Left ventricle myocardium inferior (tissue), 1 donor: Measurements from ENCODE around the gene STIMATE. TPM values are rescaled to one million over a fixed set of nuclear protein-coding genes. Genes with fewer than 3 reads are reported as not detected.

Source experiments
- DNase-seq: peaks from one replicate; pipeline ENCODE4 v3.0.0-alpha.2; 2020
- H3K27ac ChIP-seq: fragments of 200-600 bp; replicated peaks from 2 replicates; pipeline ENCODE4 v1.8.0; 2021
- H3K27me3 ChIP-seq: fragments of 200-600 bp; 2 replicates; pipeline ENCODE4 v1.8.0; 2021; ENCODE audit warnings: low read depth
- H3K36me3 ChIP-seq: fragments of 200-600 bp; 2 replicates; pipeline ENCODE4 v1.8.0; 2021
- H3K4me1 ChIP-seq: fragments of 200-600 bp; 2 replicates; pipeline ENCODE4 v1.8.0; 2021
- H3K4me3 ChIP-seq: fragments of 200-600 bp; 2 replicates; pipeline ENCODE4 v1.8.0; 2021; ENCODE audit warnings: mild to moderate bottlenecking, moderate library complexity
- H3K9me3 ChIP-seq: fragments of 200-600 bp; replicated peaks from 2 replicates; pipeline ENCODE4 v1.8.0; 2021
- CTCF ChIP-seq: fragments of 200-600 bp; IDR thresholded peaks from 2 replicates; pipeline ENCODE4 v1.8.0; 2021; ENCODE audit warnings: antibody characterized with exemption, mild to moderate bottlenecking, borderline replicate concordance
- intact Hi-C: fragments of 100-400 bp; cut with micrococcal nuclease; formaldehyde crosslinking; loops from one replicate; pipeline ENCODE4 v1.11.0; 2022
- total RNA-seq: library from RNA; stranded (reverse); fragmentation: NEBNext Ultra II Directional; extraction: Animal tissue kit (Norgen Biotek cat#: 25700); gene quantifications from one replicate; pipeline ENCODE4 v1.2.1, GENCODE V29; 2021
- donor health status: DM: no; HTN: yes; CAD: no; lungs with severe emphysema.

The STIMATE gene
- total RNA-seq, 1 donor from 2014 or later: 6.3 TPM

GRCh38 chr3:52917044-52917443, 19.7 kb upstream of the STIMATE start:
- Histone ChIP-seq H3K4me3 (no peak overlapping the region), H3K4me1 (peaks cover 7% of the 10 kb centered on the region), H3K9me3 (no peaks in the 10 kb centered on the region), H3K36me3 (peaks cover 77% of the 10 kb centered on the region), H3K27ac (no peak overlapping the region), H3K27me3 (no peaks in the 10 kb centered on the region)
- no peak for TF ChIP-seq CTCF
- intact Hi-C loops: no loop called here
- DNase-seq: no peak

GRCh38 chr3:52915294-52915693, 17.9 kb upstream of the STIMATE start:
- H3K9me3 ChIP-seq: no peaks in the 10 kb centered on the region
- intact Hi-C loops: no loop called here
- no peak for DNase-seq
- H3K27ac ChIP-seq: no peak overlapping the region
- H3K4me3 ChIP-seq: no peak overlapping the region
- no peaks in the 10 kb centered on the region for H3K27me3 ChIP-seq
- no peak for TF ChIP-seq CTCF
- peaks cover 75% of the 10 kb centered on the region for H3K36me3 ChIP-seq
- H3K4me1 ChIP-seq: peaks cover 7% of the 10 kb centered on the region

GRCh38 chr3:52912885-52913731, 15.8 kb upstream of the STIMATE start:
- H3K4me1 ChIP-seq: peaks cover 7% of the 10 kb centered on the region
- no peak overlapping the region for H3K4me3 ChIP-seq
- H3K36me3 ChIP-seq: peaks cover 56% of the 10 kb centered on the region
- TF ChIP-seq CTCF: no peak
- H3K27ac ChIP-seq: no peak overlapping the region
- no peak for DNase-seq
- intact Hi-C loops: no loop called here
- no peaks in the 10 kb centered on the region for H3K27me3 ChIP-seq
- H3K9me3 ChIP-seq: no peaks in the 10 kb centered on the region

GRCh38 chr3:52910823-52911222, 13.5 kb upstream of the STIMATE start:
- Histone ChIP-seq H3K4me1 (peaks cover 7% of the 10 kb centered on the region), H3K27me3 (no peaks in the 10 kb centered on the region), H3K9me3 (no peaks in the 10 kb centered on the region), H3K4me3 (no peak overlapping the region), H3K36me3 (peaks cover 54% of the 10 kb centered on the region), H3K27ac (no peak overlapping the region)
- intact Hi-C loops: no loop called here
- no peak for DNase-seq
- no peak for TF ChIP-seq CTCF

DNA sequence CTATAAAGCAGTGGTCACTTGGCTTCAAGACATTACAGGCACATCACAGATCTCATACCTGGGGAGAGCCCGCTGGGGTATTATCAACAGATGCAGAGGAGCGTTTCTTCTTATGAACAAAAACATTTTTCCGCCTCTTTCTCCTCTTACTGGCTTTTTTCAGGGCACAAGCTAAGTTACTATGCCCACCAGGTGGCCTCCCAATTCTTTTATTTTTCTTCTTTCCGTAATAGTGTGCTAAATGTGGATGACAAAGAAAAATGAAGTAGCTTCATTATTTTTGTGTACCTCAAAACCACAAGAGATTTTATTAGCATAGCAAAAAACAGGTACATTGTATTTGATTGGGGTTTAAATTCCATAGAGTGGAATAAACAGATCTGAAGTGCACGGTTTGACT, 10.1 kb upstream of the STIMATE start:
- intact Hi-C loops: no loop called here
- no peak for DNase-seq

More for the DNA sequence above, 10.1 kb upstream of the STIMATE start:
- H3K9me3 ChIP-seq: no peaks in the 10 kb centered on the region
- no peaks in the 10 kb centered on the region for H3K4me1 ChIP-seq
- H3K27me3 ChIP-seq: no peaks in the 10 kb centered on the region
- H3K4me3 ChIP-seq: no peak overlapping the region
- no peak for TF ChIP-seq CTCF
- H3K36me3 ChIP-seq: peaks cover 48% of the 10 kb centered on the region
- H3K27ac ChIP-seq: no peak overlapping the region
